Measurements from ENCODE around the gene CLTRN. TPM values are rescaled to one million over a fixed set of nuclear protein-coding genes. Genes with fewer than 3 reads are reported as not detected.
"Not testable (repeated sequence)": the region's sequence is repeated elsewhere in the genome, so short reads cannot be mapped to it uniquely, and the experiment has no call there.

The CLTRN gene
- total RNA-seq, 1 experiment from 2014 or later = 0.12 TPM

GRCh38 chrX:15647510-15647909 lies 17.1 kb downstream of the CLTRN start:
- not testable (repeated sequence) for DNase-seq (ENCODE audit: low spot score)

- no peak for DNase-seq (ENCODE audit: low spot score)
Measured at GRCh38 chrX:15646543-15646942, 18.1 kb downstream of the CLTRN start.

GRCh38 chrX:15646031-15646430 lies 18.6 kb downstream of the CLTRN start:
- DNase-seq (ENCODE audit: low spot score) = no peak

GRCh38 chrX:15645266-15645665 lies 19.3 kb downstream of the CLTRN start:
- no peak for DNase-seq (ENCODE audit: low spot score)

- no peak for DNase-seq (ENCODE audit: low spot score)
Measured at GRCh38 chrX:15644560-15644872, 20.1 kb downstream of the CLTRN start.

- DNase-seq (ENCODE audit: low spot score) = no peak
Measured at GRCh38 chrX:15643786-15644559, 20.6 kb downstream of the CLTRN start.

- DNase-seq (ENCODE audit: low spot score) = no peak
Measured at GRCh38 chrX:15631637-15632036, 33.0 kb downstream of the CLTRN start.

DNA sequence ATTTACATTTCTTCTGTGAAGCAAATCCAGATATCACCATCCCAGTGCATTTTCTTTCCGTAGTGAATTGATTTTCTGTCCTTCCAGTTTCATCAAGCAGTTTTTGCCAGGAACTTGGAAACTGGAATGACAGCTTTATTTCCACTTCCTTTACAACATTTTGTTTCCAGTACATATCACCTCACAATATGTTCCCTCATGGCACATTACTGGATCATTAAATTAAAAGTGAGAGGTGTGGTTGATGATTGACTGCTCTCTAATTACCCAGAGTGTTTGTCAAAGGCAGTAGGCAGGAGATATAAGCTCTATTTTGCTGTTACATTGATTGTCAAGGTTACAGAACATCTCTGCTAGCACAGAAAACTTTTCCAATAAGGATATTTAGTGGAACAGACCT lies 41.6 kb downstream of the CLTRN start:
- no peak for DNase-seq (ENCODE audit: low spot score)

GRCh38 chrX:15619053-15619755 lies 45.4 kb downstream of the CLTRN start:
- DNase-seq (ENCODE audit: low spot score) = peak; percentile 6

- DNase-seq (ENCODE audit: low spot score) = no peak
Measured at GRCh38 chrX:15617111-15617510, 47.5 kb downstream of the CLTRN start.

DNA sequence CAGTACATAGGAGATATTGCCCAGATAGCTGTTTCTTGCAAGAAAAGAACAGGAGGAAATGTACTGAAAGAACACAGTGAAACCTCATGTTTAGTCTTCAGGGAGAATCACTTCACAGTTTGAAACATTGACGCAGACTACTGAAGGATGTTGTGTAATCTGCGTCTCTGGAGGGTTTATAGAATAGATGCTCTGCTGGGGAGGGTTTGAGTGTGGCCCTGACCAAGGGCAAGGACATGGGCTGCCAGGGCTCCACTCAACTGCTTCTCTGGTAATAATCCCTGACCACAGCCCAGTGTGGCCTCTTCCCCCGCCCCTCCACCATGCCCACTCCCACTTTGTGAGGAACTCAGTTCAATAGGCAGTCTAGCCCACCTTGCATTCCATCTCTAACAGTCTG lies 48.1 kb downstream of the CLTRN start:
- no peak for DNase-seq (ENCODE audit: low spot score)

DNA sequence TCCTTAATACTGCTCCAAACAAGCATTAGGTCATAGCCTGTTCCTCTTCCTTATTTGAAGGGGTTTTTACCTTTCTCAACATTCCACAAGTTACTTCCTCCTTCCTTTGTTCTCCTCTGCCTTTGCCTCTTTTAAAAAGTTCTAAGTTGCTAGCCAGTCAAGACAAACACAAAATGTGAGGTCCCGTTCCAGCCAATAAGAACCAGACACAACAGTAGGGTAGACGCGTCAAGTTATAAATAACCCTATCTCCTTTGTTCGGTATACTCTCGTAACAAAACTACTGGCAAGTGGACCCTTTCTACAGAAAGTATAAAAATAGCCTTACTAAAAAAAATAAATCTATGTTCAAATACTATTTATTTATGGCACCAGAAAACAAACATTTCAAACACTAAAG lies 57.5 kb downstream of the CLTRN start:
- DNase-seq (ENCODE audit: low spot score) = no peak

- no peak for DNase-seq (ENCODE audit: low spot score)
Measured at GRCh38 chrX:15606136-15606535, 58.5 kb downstream of the CLTRN start.

DNA sequence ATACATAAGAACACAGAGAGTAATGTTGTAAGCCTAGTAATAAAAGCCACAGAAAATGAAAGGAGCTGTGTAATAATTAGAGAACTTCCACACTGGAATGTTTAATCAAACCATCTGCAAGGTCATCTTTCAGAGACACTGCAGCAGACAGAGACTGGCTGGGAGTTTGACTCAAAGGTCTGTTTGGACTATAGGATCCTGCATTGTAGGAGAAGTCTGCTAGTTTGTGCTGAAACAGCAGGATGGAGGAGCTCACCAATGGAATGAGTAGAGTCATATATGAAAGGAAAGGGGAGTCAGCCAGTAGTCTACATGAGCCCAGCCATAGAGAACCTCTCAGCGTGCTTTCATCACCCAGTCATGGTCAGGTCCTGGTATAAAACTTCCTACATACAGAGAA lies 59.4 kb downstream of the CLTRN start:
- no peak for DNase-seq (ENCODE audit: low spot score)

GRCh38 chrX:15602761-15603160 lies 61.8 kb downstream of the CLTRN start:
- no peak for DNase-seq (ENCODE audit: low spot score)

- DNase-seq (ENCODE audit: low spot score) = no peak
Measured at GRCh38 chrX:15601932-15602331, 62.7 kb downstream of the CLTRN start.

GRCh38 chrX:15600745-15601144 lies 63.9 kb downstream of the CLTRN start, which contains the start of gene ACE2:
ACE2 (minus strand) TSS chrX:15600960; CDS start chrX:15600911, 49 bp downstream.
- no peak for DNase-seq (ENCODE audit: low spot score)

GRCh38 chrX:15600049-15600448 lies 64.6 kb downstream of the CLTRN start:
- DNase-seq (ENCODE audit: low spot score) = no peak

- no peak for DNase-seq (ENCODE audit: low spot score)
Measured at GRCh38 chrX:15599461-15599860, 65.1 kb downstream of the CLTRN start.

DNA sequence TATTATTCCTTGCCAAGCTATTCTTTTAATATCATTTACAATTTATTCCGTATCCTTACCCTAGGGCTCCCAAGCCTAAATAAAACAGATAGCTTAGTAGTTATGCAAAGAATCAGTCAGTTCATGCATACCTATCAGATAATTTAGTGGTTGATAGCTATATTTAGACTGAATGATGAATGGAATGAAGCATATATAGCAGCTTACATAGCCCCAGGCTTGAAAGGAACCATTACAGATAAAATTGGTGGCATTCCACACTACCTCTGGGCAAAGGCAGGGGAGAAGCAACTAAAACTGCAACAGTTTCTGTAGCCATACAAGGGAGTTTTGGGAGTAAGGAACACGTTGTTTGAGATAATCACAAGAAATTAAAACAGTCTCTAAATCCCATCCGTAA lies 66.6 kb downstream of the CLTRN start:
- no peak for DNase-seq (ENCODE audit: low spot score)

- DNase-seq (ENCODE audit: low spot score) = no peak
Measured at GRCh38 chrX:15594371-15594770, 70.2 kb downstream of the CLTRN start.

- peak; percentile 7 for DNase-seq (ENCODE audit: low spot score)
Measured at GRCh38 chrX:15579778-15580747, 84.5 kb downstream of the CLTRN start.
